Activated CD8-positive, alpha-beta memory T cell treated with anti-CD3 and anti-CD28 coated beads for 48 hours (primary cell): ENCODE results near the gene C16orf96.

ENCODE experiments used
- DNase-seq, 3 experiments: peaks; one replicate each; pipeline ENCODE4 v3.0.0-alpha.2; 2020; ENCODE audit warnings: low read depth in 2 of 3, low spot score in 2 of 3

Gene C16orf96

DNA sequence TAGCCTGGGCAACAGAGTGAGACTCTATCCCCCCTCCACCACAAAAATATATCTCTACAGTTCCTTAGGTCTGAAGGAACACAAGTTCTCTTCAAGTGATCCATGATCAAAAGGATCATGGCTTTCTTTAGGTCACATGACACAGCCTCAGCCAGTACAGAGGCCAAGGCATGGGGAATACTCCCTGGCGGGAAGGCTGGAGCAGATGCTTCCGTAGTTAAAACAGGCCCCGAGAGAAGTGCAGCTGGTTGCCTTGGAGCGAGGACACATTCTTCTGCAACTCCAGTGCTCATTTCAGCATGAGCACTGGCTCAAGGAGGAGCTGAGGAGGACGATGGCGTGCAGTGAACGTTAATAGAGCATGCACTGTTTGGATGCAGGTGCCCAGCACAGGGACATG lies 31.1 kb upstream of the C16orf96 start:
- no peak for DNase-seq

DNA sequence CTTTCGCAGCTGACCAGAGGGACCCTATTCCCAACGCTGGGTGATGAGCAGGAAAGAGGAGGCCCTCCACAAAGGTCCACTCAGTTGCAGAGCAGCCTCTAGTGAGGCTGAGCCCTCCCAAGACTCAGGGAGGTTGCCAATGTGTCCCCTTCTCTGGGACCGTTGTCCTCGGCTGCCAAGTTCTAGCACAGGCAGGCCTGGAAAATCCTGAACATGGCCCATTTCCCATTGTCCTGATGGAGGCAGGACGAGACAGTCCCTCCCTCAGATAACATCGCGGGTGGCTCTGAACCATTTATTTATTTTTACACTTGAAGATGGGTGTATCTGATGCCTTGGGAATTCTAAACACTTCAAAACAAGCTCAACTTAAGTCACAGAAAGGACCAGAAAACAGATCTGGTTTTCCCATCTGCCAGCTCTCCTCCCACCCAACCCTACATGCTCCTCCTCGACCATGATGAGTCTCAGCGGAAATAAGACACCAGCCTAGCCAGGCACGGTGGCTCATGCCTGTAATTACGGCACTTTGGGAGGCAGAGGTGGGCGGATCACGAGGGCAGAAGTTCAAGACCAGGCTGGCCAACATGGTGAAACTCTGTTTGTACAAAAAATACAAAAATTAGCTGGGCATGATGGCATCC lies 30.4 kb upstream of the C16orf96 start:
- DNase-seq: no peak

DNA sequence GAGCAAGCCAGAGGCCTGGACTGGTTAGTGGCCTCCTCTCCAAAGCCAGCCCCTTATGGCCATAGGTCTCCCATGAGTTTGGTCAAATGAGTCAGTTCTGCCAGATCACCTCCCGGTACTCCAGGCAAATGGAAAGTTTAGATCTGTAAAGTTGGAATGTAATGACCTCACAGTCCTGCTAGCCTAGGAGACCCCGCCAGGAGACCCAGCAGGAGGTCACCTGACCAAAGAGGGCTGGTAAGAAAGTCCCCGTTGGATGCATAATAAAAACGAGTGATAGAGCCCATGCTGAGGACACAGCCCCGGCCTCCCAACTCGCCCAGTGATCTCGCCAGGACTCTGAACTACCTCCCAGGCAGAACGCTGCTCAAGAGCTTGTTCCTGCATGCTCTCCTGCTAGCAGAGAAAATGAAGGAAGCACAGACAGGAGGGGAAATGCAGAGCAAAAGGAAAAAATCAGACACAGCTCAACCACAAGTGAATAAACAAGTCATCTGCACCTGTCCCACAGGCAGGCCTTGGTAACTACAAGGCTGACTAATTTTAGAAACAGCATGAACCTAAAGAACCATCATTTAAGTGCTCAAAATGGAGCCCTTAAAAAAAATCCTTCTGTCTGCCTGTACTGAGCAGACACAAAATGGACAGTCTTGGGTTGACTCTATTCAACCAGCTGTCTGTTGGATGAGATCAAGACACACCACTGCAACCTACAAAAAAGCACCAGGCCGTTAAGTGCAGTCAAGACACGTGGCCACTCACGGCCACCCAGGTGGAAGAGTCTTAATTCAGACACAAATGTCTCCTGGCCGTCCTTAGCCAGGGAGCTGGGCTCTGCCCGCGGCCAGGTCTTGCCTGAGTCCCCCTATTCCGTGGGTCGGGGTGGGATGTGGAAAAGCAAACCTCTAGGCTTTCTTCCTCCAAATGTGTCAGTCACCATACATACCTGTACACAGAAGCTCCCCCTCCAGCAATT lies 26.8 kb upstream of the C16orf96 start:
- DNase-seq: no peak

DNA sequence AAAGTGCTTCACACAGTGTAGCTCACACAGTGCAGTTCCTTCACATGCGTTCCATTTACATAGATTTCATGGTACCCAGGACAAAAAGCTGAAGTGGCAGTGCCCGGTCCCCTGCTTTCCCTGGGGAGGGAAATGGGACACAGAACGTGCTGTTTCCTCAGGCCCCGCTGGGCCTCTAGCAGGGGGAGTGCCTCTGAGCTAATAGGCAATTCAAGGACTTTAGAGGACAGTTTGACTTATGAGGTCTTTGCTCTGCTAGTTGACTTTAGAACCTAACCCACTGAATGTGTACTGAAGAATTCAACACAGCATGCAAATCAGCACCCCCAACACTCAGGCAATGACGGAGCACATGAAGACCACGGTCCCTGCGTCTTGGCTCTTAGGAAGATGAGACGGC lies 24.3 kb upstream of the C16orf96 start:
- DNase-seq: no peak

DNA sequence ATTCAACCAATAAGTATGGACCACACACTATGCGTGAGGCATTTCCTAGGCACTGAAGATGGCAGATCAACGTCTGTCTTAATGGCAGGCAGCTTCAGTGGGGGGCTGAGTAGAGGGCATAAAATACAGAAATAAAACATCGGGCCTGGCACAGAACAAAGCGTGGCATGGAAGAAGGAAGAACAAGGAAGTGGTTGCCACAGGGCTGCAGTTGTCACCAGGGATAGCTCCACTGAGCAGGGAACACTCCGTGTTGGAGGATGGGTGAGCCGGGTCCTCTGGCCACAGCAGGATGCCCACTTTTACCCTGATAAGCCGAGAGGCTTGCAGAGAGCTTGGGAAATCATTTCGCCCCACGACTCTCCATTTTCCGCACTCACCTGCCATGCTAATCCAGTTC lies 23.9 kb upstream of the C16orf96 start:
- no peak for DNase-seq

DNA sequence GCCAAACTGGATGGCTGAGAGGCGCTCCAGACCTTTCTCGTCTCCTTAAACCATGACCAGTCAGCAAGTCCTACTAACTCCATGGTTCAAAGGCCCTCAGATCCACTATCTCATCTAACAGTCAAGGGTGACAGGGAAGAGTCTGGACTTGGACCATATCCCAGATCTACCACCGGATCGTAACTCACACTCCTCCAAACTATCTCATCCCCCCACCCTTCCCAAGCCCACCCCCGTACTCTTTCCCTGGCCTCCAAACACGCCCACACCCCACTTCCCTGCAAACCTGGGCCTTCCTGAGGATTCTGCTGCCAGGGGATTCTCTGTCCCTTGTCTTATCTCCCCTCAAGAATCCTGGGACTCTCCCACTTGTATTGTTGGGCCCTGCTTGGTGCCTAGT lies 22.6 kb upstream of the C16orf96 start:
- DNase-seq: no peak

DNA sequence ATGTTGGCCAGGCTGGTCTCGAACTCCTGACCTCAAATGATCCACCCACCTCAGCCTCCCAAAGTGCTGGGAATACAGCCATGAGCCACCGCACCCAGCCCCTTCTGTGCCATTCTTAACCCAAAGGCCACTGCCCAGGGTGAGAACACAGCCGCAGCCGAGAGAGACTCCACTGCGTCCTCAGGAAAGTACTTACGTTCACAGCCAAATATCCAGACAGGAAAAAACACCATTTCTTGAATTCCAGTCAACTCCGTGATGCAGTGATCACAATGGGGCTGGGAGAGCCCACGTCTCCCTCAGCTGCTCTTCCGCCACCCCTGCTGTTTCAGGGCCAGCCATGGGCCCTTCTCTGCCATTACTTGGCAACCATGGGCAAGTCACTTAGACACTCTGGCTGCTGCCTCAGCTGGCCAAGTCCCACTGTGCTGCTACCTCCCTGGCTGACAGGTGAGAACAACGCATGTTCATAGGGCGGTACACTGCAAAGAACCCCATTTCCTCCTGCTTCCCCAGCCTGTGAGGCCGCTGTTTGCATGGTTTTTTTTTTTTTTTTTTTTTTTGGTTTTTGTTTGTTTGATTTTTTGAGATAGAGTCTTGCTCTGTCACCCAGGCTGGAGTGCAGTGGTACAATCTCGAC lies 21.9 kb upstream of the C16orf96 start:
- no peak for DNase-seq

DNA sequence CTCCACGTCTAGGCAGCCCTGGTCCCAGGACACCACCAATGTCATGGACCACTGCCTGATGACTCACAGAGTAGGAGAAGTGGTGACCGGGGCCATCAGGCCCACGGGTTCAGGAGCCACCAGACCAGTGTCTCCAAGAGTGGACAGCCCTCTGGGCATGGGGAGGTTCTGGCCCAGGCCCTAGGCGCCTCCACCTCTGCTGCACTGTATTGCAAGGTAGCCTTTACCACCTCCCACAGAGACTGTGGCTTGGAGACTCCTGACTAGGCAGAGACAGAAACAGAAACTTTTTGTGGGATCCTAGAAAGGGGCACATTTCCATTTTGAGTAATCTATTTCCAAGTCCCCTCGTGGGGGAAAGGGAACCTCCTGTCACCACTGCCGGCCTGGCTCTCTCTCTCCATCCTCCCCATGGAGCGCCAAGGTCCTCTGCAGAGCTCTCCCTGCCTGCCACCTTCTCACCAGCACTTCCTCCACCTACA lies 20.5 kb upstream of the C16orf96 start:
- DNase-seq: no peak

DNA sequence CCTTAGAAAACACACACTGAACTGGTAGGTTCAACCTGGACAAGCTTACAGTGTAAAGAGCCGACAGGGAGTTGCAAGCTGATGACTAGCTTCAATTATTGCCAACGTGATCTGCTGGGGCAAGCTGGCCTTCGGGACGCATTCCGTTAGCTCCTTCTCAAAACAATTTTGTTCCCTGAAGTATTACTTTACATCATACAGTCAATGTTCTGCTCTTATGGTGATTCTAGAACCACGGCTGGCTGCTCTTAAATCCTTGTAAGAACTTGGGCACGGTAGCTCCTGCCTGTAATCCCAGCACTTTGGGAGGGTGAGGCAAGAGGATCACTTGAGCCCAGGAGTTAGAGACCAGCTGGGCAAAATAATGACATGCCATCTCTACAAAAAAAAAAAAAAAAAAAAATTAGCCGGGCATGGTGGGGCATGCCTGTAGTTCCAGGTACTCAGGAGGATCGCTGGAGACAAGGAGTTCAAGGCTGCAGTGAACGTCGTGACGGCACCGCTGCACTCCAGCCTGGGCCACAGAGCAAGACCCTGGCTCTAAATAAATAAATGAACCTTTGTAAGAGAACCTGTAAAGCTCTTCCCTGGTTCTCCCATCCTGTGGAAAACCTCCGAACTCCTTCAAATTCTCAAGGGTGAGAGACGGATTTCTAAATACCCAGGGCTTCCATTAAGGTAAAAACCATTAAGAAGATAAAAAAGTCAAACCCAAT lies 19.6 kb upstream of the C16orf96 start:
- DNase-seq: no peak

DNA sequence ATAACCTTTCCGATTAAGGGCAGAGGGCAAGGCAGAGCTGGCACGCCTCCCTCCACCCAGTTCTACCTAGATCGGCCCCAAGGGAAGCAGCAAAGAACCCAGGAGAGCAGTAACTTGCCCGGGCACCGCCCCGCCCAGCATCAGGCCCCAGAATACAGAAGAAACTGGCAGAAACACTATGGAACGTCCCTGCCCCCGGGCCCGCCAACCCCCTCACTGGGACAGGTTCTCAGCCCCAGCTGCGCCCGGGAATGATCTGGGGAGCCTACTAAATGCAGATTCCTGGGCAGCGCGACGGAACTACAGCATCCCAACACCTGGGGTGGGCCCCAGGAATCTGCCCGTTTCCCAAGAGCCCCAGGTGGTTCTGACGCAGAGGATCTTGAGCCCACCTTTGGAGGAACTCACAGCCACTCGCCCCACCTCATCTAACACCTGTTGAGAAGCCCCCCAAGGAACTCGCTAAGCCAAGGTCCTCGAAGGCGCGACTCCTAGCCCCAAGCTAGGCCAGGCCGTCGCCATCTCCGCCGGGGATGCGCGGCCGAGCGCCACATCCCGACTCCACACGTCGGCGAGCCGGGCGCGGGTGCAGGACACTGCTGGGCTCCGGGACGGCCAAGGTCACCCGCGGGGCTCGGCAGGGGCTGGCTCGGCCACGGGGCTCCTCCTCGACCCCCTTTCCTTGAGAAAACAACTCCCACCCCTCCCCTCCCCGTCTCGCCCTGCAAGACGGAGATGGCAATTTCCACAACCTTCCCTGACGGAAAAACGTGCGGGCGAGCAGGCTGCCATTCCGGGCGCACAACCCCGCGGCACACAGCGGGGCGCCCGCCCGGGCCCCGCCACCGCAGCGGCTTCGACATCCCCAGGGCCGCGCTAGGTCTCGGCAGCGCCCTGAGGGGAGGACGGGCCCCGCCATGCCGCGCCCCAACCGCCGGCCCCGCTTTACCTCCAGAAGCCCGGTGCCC lies 18.5 kb upstream of the C16orf96 start:
- DNase-seq: no peak

DNA sequence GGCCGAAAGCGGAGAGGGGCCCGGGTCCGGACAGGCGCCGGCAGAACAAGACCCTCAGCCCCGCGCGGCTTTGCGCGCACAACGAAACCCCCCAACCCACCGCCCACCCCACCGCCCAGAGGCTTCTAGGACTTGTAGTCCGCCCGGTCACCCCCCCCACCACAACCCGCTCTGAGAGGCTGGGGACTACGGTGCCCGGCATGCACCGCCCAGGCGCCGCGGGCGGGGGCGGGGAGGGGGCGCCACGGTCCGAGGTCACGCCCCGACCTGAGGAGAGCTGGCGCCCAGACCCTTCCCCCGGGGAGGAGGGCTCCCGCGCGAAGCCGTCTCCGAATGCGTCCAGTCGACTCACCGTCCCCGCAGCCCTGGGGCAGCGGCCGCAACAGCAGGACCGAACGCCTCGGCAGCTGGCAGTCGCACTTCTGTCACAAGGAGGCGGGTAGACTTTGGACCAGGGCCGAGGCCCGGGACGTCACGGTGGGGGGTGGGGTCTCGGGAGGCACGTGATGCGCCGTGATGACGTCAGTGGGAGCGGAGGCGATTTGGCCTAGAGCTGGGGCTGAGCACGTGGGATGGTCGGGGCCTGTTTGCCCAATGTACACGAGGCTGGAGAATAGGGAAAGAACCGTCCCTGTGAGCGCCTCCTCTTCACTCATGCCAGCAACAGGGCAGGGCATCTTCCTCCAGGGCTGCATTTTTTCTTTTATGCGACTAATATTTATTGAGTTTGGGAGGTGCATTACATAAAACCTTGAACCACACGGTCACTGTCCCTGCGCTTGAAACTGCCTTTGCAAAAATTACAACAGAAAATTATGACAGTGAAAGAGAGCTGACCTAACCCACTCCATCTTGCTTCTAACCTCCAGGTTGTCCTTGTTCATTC lies 17.5 kb upstream of the C16orf96 start, which contains the start of gene CDIP1:
TSS of gene CDIP1 (minus strand) at position 424 of the 886 bp plus-strand sequence. CDS start 24,643 bp downstream, outside the sequence.
- peak; percentile 96 for DNase-seq

DNA sequence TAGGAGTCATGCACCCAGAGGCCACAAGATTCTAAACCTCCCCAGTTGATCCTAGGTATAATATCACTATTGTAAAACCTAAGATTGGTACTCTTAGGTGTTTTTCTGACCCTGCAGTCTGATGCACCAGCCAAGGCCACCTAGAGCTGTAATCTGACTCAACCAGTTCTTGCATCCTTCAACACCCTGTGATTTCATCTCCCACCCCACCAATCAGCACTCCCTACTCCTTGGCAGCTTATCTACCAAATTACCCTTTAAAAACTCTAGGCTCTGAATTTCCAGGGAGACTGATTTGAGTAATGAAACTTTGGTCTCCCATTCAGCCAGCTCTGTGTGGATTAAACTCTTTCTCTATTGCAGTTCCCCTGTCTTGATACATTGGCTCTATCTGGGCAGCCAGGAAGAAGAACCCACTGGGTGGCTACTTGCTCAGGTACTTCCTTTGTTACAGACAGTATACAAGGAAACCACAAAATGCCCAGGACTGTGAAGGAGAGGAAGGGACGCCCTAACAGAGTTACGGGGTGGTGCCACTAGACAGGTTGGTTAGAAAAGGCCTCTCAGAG lies 16.3 kb upstream of the C16orf96 start:
- DNase-seq: no peak

DNA sequence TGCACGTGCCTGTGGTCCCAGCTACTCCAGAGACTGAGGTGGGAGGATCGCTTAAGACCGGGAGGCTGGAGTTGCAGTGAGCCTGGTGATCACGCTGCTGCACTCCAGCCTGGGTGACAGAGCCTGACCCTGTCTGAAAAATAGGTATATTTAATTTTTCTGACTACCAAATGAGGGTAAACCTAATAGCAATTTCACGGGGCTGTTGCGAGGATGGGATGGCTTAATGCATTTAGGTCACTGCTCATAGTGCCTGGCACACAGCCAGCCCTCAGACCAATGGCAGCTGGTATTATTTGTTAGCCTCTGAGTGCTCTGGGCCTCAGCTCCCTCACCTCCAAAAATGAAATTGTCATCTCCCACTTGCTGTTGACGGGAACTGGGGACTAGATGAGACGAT lies 11.7 kb upstream of the C16orf96 start:
- DNase-seq: no peak

DNA sequence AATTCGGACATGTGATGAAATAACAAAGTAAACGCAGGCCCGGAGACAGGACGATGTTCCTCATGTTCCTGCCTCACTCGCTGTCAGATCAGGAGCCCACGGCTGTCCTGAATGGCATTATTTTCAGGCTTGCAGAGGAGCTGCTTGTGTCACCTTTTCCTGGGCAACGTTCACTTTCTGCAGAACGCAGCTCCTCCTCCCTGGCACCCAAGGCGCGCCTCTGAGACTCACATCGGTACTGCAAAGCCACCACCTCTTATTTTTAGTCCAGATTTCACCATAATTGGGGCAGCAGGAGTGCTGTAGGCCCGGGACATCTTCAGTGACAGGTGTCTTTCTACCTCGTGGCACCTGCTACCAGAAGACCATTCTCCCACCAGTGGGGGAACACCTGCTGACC lies 8.0 kb upstream of the C16orf96 start:
- DNase-seq: no peak

DNA sequence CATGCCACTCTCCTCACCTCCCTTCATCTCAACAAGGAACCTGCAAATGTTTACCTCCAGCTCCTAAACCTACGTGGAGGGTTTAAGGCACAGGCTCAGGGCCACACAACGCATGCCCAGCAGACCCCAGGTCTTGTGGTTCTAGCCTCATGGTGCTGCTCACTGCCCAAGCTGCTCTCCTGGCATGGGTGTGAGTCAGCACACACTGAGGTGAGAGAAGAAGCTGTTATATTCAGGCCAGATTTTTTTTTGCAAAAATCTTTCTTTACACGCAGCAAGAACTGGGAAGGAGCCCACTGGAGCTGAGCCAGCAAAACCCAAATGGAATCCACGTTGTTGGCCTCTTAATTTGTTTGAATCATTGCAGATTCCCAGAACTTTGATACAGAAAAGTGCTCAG lies 5.5 kb upstream of the C16orf96 start:
- no peak for DNase-seq

DNA sequence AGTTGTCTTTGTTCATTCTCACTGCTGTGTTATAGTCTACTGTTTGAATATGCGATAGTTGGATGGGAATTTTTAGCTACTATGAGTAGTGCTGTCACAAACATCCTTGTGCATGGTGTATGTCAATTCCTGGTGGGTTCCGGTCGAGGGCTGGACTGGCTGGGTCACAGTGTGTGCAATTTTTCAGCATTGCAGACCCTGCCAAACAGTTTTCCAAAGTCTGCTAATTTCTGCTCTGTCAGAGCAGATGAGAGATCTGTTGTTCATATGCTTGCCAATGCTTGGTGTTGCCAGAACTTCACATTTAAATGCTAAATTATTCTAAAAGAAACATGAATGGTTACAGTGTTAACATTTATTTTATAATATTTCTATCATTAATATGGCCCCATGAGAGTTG lies 3.6 kb upstream of the C16orf96 start:
- no peak for DNase-seq

DNA sequence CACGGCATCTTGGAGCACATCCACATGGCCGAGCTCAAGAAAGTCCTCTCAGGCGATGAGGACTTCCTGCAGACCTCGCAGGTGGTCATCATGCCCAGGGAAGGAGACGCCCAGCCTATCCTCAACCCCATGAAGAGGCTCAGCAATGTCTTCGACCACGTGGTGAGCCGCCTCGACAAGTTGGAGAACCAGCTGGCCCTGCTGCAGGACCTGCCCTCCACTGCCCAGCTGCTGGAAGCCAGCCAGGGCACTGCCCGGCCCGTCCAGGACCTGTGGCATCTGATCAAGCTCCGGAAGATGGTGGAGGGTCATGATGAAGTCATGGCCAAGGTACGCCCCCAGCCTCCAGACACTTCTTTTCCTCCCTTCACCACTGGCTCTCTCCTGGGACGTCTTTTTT lies 440 bp downstream of the C16orf96 start:
- no peak for DNase-seq

DNA sequence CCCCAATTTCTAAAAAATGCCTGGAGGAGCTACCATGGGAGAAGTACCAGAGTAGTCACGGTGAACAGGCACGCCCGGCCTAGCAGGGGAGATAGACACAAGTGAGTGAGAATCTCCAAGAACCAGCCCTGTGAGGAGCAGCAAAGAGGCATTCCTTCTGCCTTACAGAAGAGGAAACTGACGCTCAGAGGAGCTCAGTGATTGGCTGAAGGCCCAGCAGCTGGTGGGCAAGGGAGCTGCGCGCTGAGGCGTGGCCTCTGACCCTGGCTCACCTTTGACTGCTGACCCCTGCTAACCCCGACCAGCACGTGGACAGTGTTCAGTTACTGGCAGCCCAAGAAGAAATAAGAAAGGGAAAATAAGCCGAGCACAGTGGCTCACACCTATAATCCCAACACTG lies 1.8 kb downstream of the C16orf96 start:
- DNase-seq: no peak

DNA sequence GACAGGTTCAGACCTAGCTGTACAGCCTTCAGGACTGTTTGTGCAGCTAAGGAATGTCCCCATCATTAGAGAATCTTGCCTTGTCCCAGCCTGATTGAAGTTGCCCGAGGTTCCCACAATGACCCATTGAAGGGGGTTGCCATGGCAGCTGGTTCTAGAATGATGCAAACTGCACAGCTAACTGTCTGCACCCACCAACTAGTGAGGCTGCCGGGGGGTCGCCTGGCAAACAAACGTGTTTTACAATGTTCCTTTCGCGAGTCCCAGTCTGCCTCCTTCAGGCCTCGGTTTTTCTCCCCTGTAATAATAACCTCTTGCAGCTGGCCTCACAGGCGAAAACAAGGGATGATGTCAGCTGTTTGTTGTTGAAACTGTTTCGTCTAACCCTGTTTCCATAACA lies 5.5 kb downstream of the C16orf96 start:
- no peak for DNase-seq
